Gastrocnemius medialis (tissue), 4 donors: Measurements from ENCODE around the gene KCNAB1.
"Not testable (repeated sequence)": the region's sequence is repeated elsewhere in the genome, so short reads cannot be mapped to it uniquely, and the experiment has no call there.

ENCODE experiments used
- POLR2A ChIP-seq, 2 donors: fragments of 450-650 bp; IDR thresholded peaks; one replicate each; pipeline ENCODE4 v1.6.1; 2017; ENCODE audit warnings: antibody characterized with exemption in 2 of 2, mild to moderate bottlenecking in 2 of 2, moderate library complexity in 2 of 2
- TF ChIP-seq, protein P1 (sequence below), 5 experiments: fragments of 450-650 bp in 3 of 5; fragments of 200-600 bp in 2 of 5; sonication (generic) in 2 of 5; IDR thresholded peaks in 4 of 5; conservative IDR thresholded peaks in 1 of 5; 1 replicate in 4 of 5; 2 replicates in 1 of 5; pipeline ENCODE4 v1.5.1; 2016 to 2019; ENCODE audit warnings: antibody characterized with exemption in 5 of 5, mild to moderate bottlenecking in 3 of 5, moderate library complexity in 3 of 5

DNA sequence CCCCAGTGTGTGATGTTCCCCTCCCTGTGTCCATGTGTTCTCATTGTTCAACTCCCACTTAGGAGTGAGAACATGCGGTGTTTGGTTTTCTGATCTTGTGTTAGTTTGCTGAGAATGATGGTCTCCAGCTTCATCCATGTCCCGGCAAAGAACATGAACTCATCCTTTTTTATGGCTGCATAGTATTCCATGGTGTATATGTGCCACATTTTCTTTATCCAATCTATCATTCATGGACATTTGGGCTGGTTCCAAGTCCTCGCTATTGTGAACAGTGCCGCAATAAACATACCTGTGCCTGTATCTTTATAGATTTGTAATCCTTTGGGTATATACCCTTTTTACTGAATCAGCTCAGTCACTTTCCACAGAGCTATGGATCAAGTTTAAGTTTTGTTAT lies 24.7 kb upstream of the KCNAB1 start:
- TF ChIP-seq, protein P1, sequence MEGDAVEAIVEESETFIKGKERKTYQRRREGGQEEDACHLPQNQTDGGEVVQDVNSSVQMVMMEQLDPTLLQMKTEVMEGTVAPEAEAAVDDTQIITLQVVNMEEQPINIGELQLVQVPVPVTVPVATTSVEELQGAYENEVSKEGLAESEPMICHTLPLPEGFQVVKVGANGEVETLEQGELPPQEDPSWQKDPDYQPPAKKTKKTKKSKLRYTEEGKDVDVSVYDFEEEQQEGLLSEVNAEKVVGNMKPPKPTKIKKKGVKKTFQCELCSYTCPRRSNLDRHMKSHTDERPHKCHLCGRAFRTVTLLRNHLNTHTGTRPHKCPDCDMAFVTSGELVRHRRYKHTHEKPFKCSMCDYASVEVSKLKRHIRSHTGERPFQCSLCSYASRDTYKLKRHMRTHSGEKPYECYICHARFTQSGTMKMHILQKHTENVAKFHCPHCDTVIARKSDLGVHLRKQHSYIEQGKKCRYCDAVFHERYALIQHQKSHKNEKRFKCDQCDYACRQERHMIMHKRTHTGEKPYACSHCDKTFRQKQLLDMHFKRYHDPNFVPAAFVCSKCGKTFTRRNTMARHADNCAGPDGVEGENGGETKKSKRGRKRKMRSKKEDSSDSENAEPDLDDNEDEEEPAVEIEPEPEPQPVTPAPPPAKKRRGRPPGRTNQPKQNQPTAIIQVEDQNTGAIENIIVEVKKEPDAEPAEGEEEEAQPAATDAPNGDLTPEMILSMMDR (IDR thresholded peaks at IDR 0.05 in 4 of 5, conservative IDR thresholded peaks at IDR 0.05 in 1 of 5), result not testable (repeated sequence)
- not testable (repeated sequence) for TF ChIP-seq POLR2A (IDR thresholded peaks at IDR 0.05)
